ENCODE results near the gene CDCA4. TPM values are rescaled to one million over a fixed set of nuclear protein-coding genes. Genes with fewer than 3 reads are reported as not detected.

Gene CDCA4
- total RNA-seq, 1 experiment from 2014 or later: 41.4 TPM

DNA sequence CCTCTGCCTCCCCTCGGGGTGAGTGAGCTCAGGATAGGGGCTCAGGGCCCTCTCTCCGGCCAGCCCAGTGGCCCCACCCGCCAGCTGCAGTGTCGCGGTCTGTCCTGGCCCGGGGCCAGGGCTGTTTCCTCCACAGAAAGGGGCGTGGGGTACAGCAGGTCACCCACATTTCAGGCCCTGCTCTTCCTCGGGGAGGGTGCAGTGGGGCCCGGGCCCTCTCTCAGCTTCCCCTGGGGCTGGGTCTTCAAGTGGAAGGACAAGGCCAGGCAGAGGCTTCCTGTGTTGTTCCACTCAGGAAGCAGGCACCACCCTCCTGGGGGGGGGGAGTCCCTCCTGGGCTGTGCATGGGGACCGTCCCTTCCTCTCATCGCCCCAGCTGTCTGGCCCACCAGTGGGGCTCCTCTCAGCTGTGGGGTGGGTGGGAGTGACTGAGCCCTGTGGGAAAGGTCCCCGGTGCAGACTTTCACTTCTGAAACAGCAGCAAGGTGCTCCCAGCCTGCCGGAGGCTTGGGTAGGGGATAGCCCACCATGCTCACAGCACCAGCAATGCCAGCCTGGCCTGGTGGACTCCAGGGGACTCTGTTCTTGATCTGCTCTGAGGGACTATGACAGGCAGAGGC is 40.7 kb upstream of the CDCA4 start:
- Mint-ChIP-seq H3K36me3 (ENCODE audit: insufficient read depth, unreplicated experiment) (no peaks in the 10 kb centered on the region), H3K4me3 (ENCODE audit: unreplicated experiment) (no peak overlapping the region), H3K9me3 (ENCODE audit: unreplicated experiment) (no peaks in the 10 kb centered on the region), H3K4me1 (ENCODE audit: low read depth, unreplicated experiment) (peaks cover 14% of the 10 kb centered on the region), H3K27ac (ENCODE audit: unreplicated experiment) (no peak overlapping the region), H3K27me3 (ENCODE audit: insufficient read depth, unreplicated experiment) (no peaks in the 10 kb centered on the region)
- H3K9me3 ChIP-seq: no peaks in the 10 kb centered on the region
- ChIA-PET CTCF (interaction anchor here (0.8 kb wide), 1 partner anchor 128 kb away, joined by 4 read pairs; no protein-coding TSS in a partner anchor), POLR2A (no interaction called here)
- DNase-seq: peak in 1 of 2 experiments; percentile 23
- no peaks in the 10 kb centered on the region for H3K27me3 ChIP-seq (replicated peaks; ENCODE audit: control insufficient read depth, insufficient read depth, low read length)
- TF ChIP-seq, protein P1, sequence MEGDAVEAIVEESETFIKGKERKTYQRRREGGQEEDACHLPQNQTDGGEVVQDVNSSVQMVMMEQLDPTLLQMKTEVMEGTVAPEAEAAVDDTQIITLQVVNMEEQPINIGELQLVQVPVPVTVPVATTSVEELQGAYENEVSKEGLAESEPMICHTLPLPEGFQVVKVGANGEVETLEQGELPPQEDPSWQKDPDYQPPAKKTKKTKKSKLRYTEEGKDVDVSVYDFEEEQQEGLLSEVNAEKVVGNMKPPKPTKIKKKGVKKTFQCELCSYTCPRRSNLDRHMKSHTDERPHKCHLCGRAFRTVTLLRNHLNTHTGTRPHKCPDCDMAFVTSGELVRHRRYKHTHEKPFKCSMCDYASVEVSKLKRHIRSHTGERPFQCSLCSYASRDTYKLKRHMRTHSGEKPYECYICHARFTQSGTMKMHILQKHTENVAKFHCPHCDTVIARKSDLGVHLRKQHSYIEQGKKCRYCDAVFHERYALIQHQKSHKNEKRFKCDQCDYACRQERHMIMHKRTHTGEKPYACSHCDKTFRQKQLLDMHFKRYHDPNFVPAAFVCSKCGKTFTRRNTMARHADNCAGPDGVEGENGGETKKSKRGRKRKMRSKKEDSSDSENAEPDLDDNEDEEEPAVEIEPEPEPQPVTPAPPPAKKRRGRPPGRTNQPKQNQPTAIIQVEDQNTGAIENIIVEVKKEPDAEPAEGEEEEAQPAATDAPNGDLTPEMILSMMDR (IDR thresholded peaks at IDR 0.05; ENCODE audit: insufficient read depth in 1 of 2, low read depth in 1 of 2, low read length in 1 of 2, severe bottlenecking in 1 of 2, unreplicated experiment in 1 of 2): no peak
- no peaks in the 10 kb centered on the region for H3K36me3 ChIP-seq (ENCODE audit: control insufficient read depth, insufficient read depth, low read length)
- intact Hi-C loops (cut with micrococcal nuclease; ENCODE audit: unreplicated experiment): no loop called here
- no TSS peak for BruUV-seq (replicated peaks)
- no peak overlapping the region for H3K4me3 ChIP-seq (ENCODE audit: low read depth, low read length)
- peaks cover 17% of the 10 kb centered on the region for H3K4me1 ChIP-seq

- Mint-ChIP-seq H3K4me3 (ENCODE audit: unreplicated experiment) (no peak overlapping the region), H3K4me1 (ENCODE audit: low read depth, unreplicated experiment) (peaks cover 14% of the 10 kb centered on the region), H3K9me3 (ENCODE audit: unreplicated experiment) (no peaks in the 10 kb centered on the region), H3K36me3 (ENCODE audit: insufficient read depth, unreplicated experiment) (no peaks in the 10 kb centered on the region), H3K27me3 (ENCODE audit: insufficient read depth, unreplicated experiment) (no peaks in the 10 kb centered on the region), H3K27ac (ENCODE audit: unreplicated experiment) (no peak overlapping the region)
- Histone ChIP-seq H3K36me3 (ENCODE audit: control insufficient read depth, insufficient read depth, low read length) (no peaks in the 10 kb centered on the region), H3K27me3 (replicated peaks; ENCODE audit: control insufficient read depth, insufficient read depth, low read length) (no peaks in the 10 kb centered on the region), H3K9me3 (no peaks in the 10 kb centered on the region), H3K4me3 (ENCODE audit: low read depth, low read length) (no peak overlapping the region), H3K4me1 (peaks cover 17% of the 10 kb centered on the region)
- POLR2A ChIA-PET: no interaction called here
- DNase-seq: no peak
- no TSS peak for BruUV-seq (replicated peaks)
- TF ChIP-seq, protein P1 (IDR thresholded peaks at IDR 0.05; ENCODE audit: insufficient read depth in 1 of 2, low read depth in 1 of 2, low read length in 1 of 2, severe bottlenecking in 1 of 2, unreplicated experiment in 1 of 2): no peak
- intact Hi-C loops (cut with micrococcal nuclease; ENCODE audit: unreplicated experiment): no loop called here
- CTCF ChIA-PET: interaction anchor here (0.8 kb wide), 1 partner anchor 128 kb away, joined by 4 read pairs; no protein-coding TSS in a partner anchor
Measured at GRCh38 chr14:105060751-105061427, 40.0 kb upstream of the CDCA4 start.

- Histone ChIP-seq H3K4me1 (peaks cover 9% of the 10 kb centered on the region), H3K9me3 (no peaks in the 10 kb centered on the region), H3K4me3 (ENCODE audit: low read depth, low read length) (no peak overlapping the region), H3K36me3 (ENCODE audit: control insufficient read depth, insufficient read depth, low read length) (no peaks in the 10 kb centered on the region), H3K27me3 (replicated peaks; ENCODE audit: control insufficient read depth, insufficient read depth, low read length) (no peaks in the 10 kb centered on the region)
- no peak overlapping the region for H3K27ac Mint-ChIP-seq (ENCODE audit: unreplicated experiment)
- DNase-seq: no peak
- H3K4me3 Mint-ChIP-seq (ENCODE audit: unreplicated experiment): no peak overlapping the region
- TF ChIP-seq, protein P1 (IDR thresholded peaks at IDR 0.05; ENCODE audit: insufficient read depth in 1 of 2, low read depth in 1 of 2, low read length in 1 of 2, severe bottlenecking in 1 of 2, unreplicated experiment in 1 of 2): no peak
- ChIA-PET CTCF (interaction anchor here (1.0 to 1.1 kb wide), 2 partner anchors 22 to 26 kb away, joined by 3 to 6 read pairs; no protein-coding TSS in a partner anchor), POLR2A (interaction anchor here (0.9 kb wide), 1 partner anchor 26 kb away, joined by 4 read pairs; no protein-coding TSS in a partner anchor)
- BruUV-seq (replicated peaks): no TSS peak
- H3K9me3 Mint-ChIP-seq (ENCODE audit: unreplicated experiment): no peaks in the 10 kb centered on the region
- peaks cover 14% of the 10 kb centered on the region for H3K4me1 Mint-ChIP-seq (ENCODE audit: low read depth, unreplicated experiment)
- H3K27me3 Mint-ChIP-seq (ENCODE audit: insufficient read depth, unreplicated experiment): no peaks in the 10 kb centered on the region
- no peaks in the 10 kb centered on the region for H3K36me3 Mint-ChIP-seq (ENCODE audit: insufficient read depth, unreplicated experiment)
- intact Hi-C loops (cut with micrococcal nuclease; ENCODE audit: unreplicated experiment): no loop called here
Measured at GRCh38 chr14:105059925-105060565, 39.2 kb upstream of the CDCA4 start.
